HepG2 (cell line): ENCODE data around the gene NLRC5. TPM values are rescaled to one million over a fixed set of nuclear protein-coding genes. Genes with fewer than 3 reads are reported as not detected.

Experiments
- DDIT3 ChIP-seq: sonication (generic); formaldehyde crosslinking; IDR thresholded peaks from 2 replicates; pipeline ENCODE4 v1.4.0; 2020; ENCODE audit warnings: mild to moderate bottlenecking, missing genetic modification reagents
- EED ChIP-seq: sonication (generic); formaldehyde crosslinking; IDR thresholded peaks from 2 replicates; pipeline ENCODE4 v1.5.0; 2020; ENCODE audit warnings: mild to moderate bottlenecking, missing genetic modification reagents
- ELF3 ChIP-seq: IDR thresholded peaks from 2 replicates; pipeline ENCODE4 v1.6.1; 2016; ENCODE audit warnings: missing genetic modification reagents, missing compliant biosample characterization
- HMGXB4 ChIP-seq, 2 experiments: sonication (generic) in 1 of 2; formaldehyde crosslinking in 1 of 2; IDR thresholded peaks; 2 replicates each; pipeline versions ENCODE4 v1.4.0 to v1.6.1; 2018 to 2020; ENCODE audit warnings: missing genetic modification reagents in 2 of 2, borderline replicate concordance in 1 of 2, low read depth in 1 of 2, mild to moderate bottlenecking in 1 of 2, missing biosample characterization in 1 of 2
- MXD1 ChIP-seq: sonication (generic); formaldehyde crosslinking; IDR thresholded peaks from 2 replicates; pipeline ENCODE4 v1.4.0; 2020; ENCODE audit warnings: mild to moderate bottlenecking, missing genetic modification reagents
- NR3C1 ChIP-seq: sonication (generic); formaldehyde crosslinking; IDR thresholded peaks from 2 replicates; pipeline ENCODE4 v1.4.0; 2020; ENCODE audit warnings: missing genetic modification reagents
- ZFP91 ChIP-seq: sonication (generic); formaldehyde crosslinking; IDR thresholded peaks from 2 replicates; pipeline ENCODE4 v1.9.0; 2022; ENCODE audit warnings: missing genetic modification reagents, mild to moderate bottlenecking, borderline replicate concordance
- ZNF225 ChIP-seq: sonication (generic); formaldehyde crosslinking; IDR thresholded peaks from 2 replicates; pipeline ENCODE4 v1.4.0; 2020; ENCODE audit warnings: mild to moderate bottlenecking, missing genetic modification reagents
- ZNF382 ChIP-seq: sonication (generic); formaldehyde crosslinking; IDR thresholded peaks from 2 replicates; pipeline ENCODE4 v1.5.0; 2020; ENCODE audit warnings: missing genetic modification reagents, mild to moderate bottlenecking, borderline replicate concordance
- ZNF549 ChIP-seq: sonication (generic); formaldehyde crosslinking; IDR thresholded peaks from 2 replicates; pipeline ENCODE4 v1.5.0; 2020; ENCODE audit warnings: missing genetic modification reagents
- ZNF580 ChIP-seq: IDR thresholded peaks from 2 replicates; pipeline ENCODE4 v1.6.1; 2016; ENCODE audit warnings: low read depth, borderline replicate concordance
- polyA plus RNA-seq, 8 experiments: library from polyadenylated mRNA; depleted of rRNA in 3 of 8; stranded (reverse) in 7 of 8; unstranded in 1 of 8; fragments of >200 nt; fragmentation: Illumina TruSeq in 4 of 8; extraction: Trizol in 4 of 8; gene quantifications; 2 replicates each; pipeline versions ENCODE4 v1.2.1 to v1.2.3, GENCODE V29; 2011 to 2016; ENCODE audit warnings: low read depth in 4 of 8, missing spikeins in 1 of 8, mixed read lengths in 1 of 8; ENCODE audit not compliant: insufficient read depth in 1 of 8
- total RNA-seq, 5 experiments: library from RNA; depleted of rRNA; stranded (reverse); fragments of >200 nt; fragmentation: Illumina TruSeq; extraction: Trizol; gene quantifications; 2 replicates each; pipeline ENCODE4 v1.2.3, GENCODE V29; 2016; ENCODE audit warnings: low read depth in 1 of 5

The NLRC5 gene
- total and polyA plus RNA-seq, 2 of the 13 experiments (the other 11 are each of a cell fraction or from before 2014, with no cell fraction given), result 6.3 to 12.7 TPM

GRCh38 chr16:57081744-57082143 lies 92.4 kb downstream of the NLRC5 start (continued):
- no peak for TF ChIP-seq MXD1 (CRISPR knock-in tag)
- TF ChIP-seq EED, result no peak
- no peak for TF ChIP-seq DDIT3
- no peak for TF ChIP-seq NR3C1 (CRISPR knock-in tag)
- no peak for TF ChIP-seq ZNF580
- TF ChIP-seq ZNF549 (CRISPR knock-in tag), result no peak
- no peak for TF ChIP-seq HMGXB4 (CRISPR knock-in tag; IDR thresholded peaks at IDR 0.05; ENCODE audit: borderline replicate concordance in 1 of 2, low read depth in 1 of 2)
- no peak for TF ChIP-seq ZFP91 (CRISPR knock-in tag)
- no peak for TF ChIP-seq ELF3 (CRISPR knock-in tag)
- no peak for TF ChIP-seq ZNF225 (CRISPR knock-in tag)
- TF ChIP-seq ZNF382 (CRISPR knock-in tag), result no peak
